Astrocyte (in vitro differentiated cells and primary cell): ENCODE data around the gene GORASP2. TPM values are rescaled to one million over a fixed set of nuclear protein-coding genes. Genes with fewer than 3 reads are reported as not detected.

ENCODE experiments used
- DNase-seq: peaks from one replicate; pipeline ENCODE4 v3.0.0-alpha.2; 2010; ENCODE audit warnings: low read depth
- FAIRE-seq: peaks from 2 replicates; lab custom pipeline; 2011; peaks lifted over from hg19 to GRCh38; lab: Jason Lieb, UNC
- H2AFZ ChIP-seq: 2 replicates; pipeline ENCODE4 v1.6.0; 2012; ENCODE audit warnings: low read depth, low read length, inconsistent platforms
- H3K27ac ChIP-seq: 2 replicates; pipeline ENCODE4 v1.5.1; 2011; ENCODE audit warnings: low read depth, low read length, inconsistent platforms
- H3K27me3 ChIP-seq: 2 replicates; pipeline ENCODE4 v1.6.0; 2011; ENCODE audit warnings: low read length, inconsistent platforms; ENCODE audit not compliant: insufficient read depth
- H3K36me3 ChIP-seq: 2 replicates; pipeline ENCODE4 v1.5.1; 2011; ENCODE audit warnings: low read length, inconsistent platforms; ENCODE audit not compliant: insufficient read depth
- H3K4me1 ChIP-seq: 2 replicates; pipeline ENCODE4 v1.5.1; 2011; ENCODE audit warnings: low read length, inconsistent platforms; ENCODE audit not compliant: insufficient read depth
- H3K4me2 ChIP-seq: 2 replicates; pipeline ENCODE4 v1.6.0; 2012; ENCODE audit warnings: low read length, inconsistent platforms
- H3K4me3 ChIP-seq: 2 replicates; pipeline ENCODE4 v1.5.1; 2011; ENCODE audit warnings: low read depth, mild to moderate bottlenecking, low read length, inconsistent platforms; ENCODE audit not compliant: insufficient read depth
- H3K79me2 ChIP-seq: 2 replicates; pipeline ENCODE4 v1.6.0; 2012; ENCODE audit warnings: mild to moderate bottlenecking, low read length, inconsistent platforms; ENCODE audit not compliant: insufficient read depth
- H3K9ac ChIP-seq: 2 replicates; pipeline ENCODE4 v1.6.0; 2012; ENCODE audit warnings: mild to moderate bottlenecking, low read length, inconsistent platforms
- H3K9me3 ChIP-seq: 2 replicates; pipeline ENCODE4 v1.5.1; 2012; ENCODE audit warnings: low read depth, mild to moderate bottlenecking, low read length, inconsistent platforms; ENCODE audit not compliant: insufficient read depth
- H4K20me1 ChIP-seq: 2 replicates; pipeline ENCODE4 v1.6.0; 2012; ENCODE audit warnings: low read length, inconsistent platforms; ENCODE audit not compliant: insufficient read depth
- H3K27ac Mint-ChIP-seq: one replicate; pipeline ENCODE4 v1.8.0; 2021; ENCODE audit warnings: mild to moderate bottlenecking, mixed read lengths; ENCODE audit not compliant: unreplicated experiment
- H3K27me3 Mint-ChIP-seq: one replicate; pipeline ENCODE4 v1.8.0; 2021; ENCODE audit warnings: low read depth, mixed read lengths; ENCODE audit not compliant: unreplicated experiment
- H3K36me3 Mint-ChIP-seq: one replicate; pipeline ENCODE4 v1.8.0; 2021; ENCODE audit warnings: low read depth, mixed read lengths; ENCODE audit not compliant: unreplicated experiment
- H3K4me1 Mint-ChIP-seq: one replicate; pipeline ENCODE4 v1.8.0; 2021; ENCODE audit warnings: low read depth, mixed read lengths; ENCODE audit not compliant: unreplicated experiment
- H3K4me3 Mint-ChIP-seq: one replicate; pipeline ENCODE4 v1.8.0; 2021; ENCODE audit warnings: mild to moderate bottlenecking, moderate library complexity, mixed read lengths; ENCODE audit not compliant: unreplicated experiment
- H3K9me3 Mint-ChIP-seq: one replicate; pipeline ENCODE4 v1.8.0; 2021; ENCODE audit warnings: mild to moderate bottlenecking, mixed read lengths; ENCODE audit not compliant: unreplicated experiment
- EZH2 ChIP-seq: IDR thresholded peaks from 2 replicates; pipeline ENCODE4 v1.6.1; 2012; ENCODE audit warnings: mild to moderate bottlenecking, low read length, inconsistent platforms; ENCODE audit not compliant: insufficient read depth
- total RNA-seq: library from RNA; stranded (reverse); gene quantifications from 2 replicates; pipeline ENCODE4 v1.2.1, GENCODE V29; 2021
- TF ChIP-seq, protein P1 (sequence below): IDR thresholded peaks from 2 replicates; pipeline ENCODE4 v1.5.1; 2011; ENCODE audit warnings: low read depth, mild to moderate bottlenecking, inconsistent platforms, low read length, moderate library complexity; ENCODE audit not compliant: insufficient read depth

The GORASP2 gene
- total RNA-seq, 1 donor from 2014 or later, result 116 TPM

DNA sequence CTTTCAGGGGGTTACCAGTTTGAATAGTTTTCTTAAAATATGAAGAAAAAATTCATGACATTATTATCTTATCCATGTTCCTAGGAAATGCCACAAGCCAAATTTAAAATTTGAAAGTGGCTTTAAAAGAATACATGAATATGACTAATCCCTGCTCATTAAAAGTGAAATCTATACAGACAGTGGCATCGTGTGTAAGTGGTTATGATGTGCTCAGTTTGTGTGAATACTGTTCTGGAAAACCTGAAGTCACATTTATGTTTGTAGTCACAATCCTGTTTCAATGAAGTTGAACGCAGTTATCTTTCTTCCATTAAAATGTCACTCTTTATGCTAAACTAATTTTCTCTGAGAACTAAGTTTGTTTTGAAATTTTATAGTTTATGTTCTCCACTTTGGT, 75.8 kb downstream of the GORASP2 start:
- no peak overlapping the region for H3K27ac ChIP-seq

DNA sequence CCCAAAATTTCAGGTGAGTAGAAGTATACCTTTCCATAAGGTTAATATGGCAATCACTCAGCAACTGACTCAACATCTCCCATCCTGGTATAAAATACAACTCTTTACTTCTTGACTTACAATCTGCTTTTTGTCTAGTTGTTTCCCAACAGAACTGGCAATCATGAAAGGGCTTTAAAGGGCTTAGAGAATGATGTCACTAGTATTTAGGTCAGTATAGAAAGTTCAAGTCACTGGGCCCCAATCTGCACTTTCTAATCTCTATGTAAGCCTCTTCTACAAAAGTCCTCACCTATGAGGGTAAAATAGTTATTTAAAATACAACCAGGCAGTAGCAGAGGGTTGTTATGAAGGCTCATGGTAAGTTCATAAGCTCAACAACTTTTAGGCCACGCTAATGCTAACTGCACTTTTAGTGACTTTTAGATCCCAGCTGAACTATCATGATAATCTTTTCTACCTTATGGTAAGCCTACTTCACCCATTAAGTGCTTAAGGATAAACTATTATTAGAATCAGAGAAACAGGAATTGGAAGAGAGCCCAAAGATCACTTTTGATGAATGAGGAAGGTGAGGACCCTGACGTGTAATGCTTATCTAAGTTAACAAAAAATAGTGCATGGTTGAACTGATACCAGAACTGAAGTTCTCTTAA, 79.6 kb downstream of the GORASP2 start:
- H3K9ac ChIP-seq, result no peak overlapping the region
- DNase-seq (no peak), FAIRE-seq (no peak)
- Mint-ChIP-seq H3K9me3 (no peaks in the 10 kb centered on the region), H3K4me1 (no peaks in the 10 kb centered on the region), H3K36me3 (peaks cover 14% of the 10 kb centered on the region), H3K27me3 (no peaks in the 10 kb centered on the region), H3K27ac (no peak overlapping the region), H3K4me3 (no peak overlapping the region)
- no peaks in the 10 kb centered on the region for H3K79me2 ChIP-seq
- H4K20me1 ChIP-seq, result no peaks in the 10 kb centered on the region
- TF ChIP-seq, protein P1, sequence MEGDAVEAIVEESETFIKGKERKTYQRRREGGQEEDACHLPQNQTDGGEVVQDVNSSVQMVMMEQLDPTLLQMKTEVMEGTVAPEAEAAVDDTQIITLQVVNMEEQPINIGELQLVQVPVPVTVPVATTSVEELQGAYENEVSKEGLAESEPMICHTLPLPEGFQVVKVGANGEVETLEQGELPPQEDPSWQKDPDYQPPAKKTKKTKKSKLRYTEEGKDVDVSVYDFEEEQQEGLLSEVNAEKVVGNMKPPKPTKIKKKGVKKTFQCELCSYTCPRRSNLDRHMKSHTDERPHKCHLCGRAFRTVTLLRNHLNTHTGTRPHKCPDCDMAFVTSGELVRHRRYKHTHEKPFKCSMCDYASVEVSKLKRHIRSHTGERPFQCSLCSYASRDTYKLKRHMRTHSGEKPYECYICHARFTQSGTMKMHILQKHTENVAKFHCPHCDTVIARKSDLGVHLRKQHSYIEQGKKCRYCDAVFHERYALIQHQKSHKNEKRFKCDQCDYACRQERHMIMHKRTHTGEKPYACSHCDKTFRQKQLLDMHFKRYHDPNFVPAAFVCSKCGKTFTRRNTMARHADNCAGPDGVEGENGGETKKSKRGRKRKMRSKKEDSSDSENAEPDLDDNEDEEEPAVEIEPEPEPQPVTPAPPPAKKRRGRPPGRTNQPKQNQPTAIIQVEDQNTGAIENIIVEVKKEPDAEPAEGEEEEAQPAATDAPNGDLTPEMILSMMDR, result no peak
- no peak for TF ChIP-seq EZH2
- H3K4me3 ChIP-seq, result no peak overlapping the region
- H3K4me1 ChIP-seq, result no peaks in the 10 kb centered on the region
- no peak overlapping the region for H3K4me2 ChIP-seq
- H3K36me3 ChIP-seq, result peaks cover 21% of the 10 kb centered on the region
- H3K9me3 ChIP-seq, result no peaks in the 10 kb centered on the region
- no peaks in the 10 kb centered on the region for H3K27me3 ChIP-seq
- no peak overlapping the region for H3K27ac ChIP-seq
- H2AFZ ChIP-seq, result no peak overlapping the region

More for the DNA sequence above, 75.8 kb downstream of the GORASP2 start:
- Histone ChIP-seq H3K9ac (no peak overlapping the region), H3K4me2 (no peak overlapping the region), H3K9me3 (no peaks in the 10 kb centered on the region), H3K27me3 (no peaks in the 10 kb centered on the region), H3K4me1 (no peaks in the 10 kb centered on the region), H4K20me1 (no peaks in the 10 kb centered on the region), H3K4me3 (no peak overlapping the region), H2AFZ (no peak overlapping the region), H3K79me2 (no peaks in the 10 kb centered on the region), H3K36me3 (peaks cover 24% of the 10 kb centered on the region)
- TF ChIP-seq, protein P1, result no peak
- TF ChIP-seq EZH2, result no peak
- no peak overlapping the region for H3K27ac Mint-ChIP-seq
- H3K4me1 Mint-ChIP-seq, result no peaks in the 10 kb centered on the region
- H3K27me3 Mint-ChIP-seq, result no peaks in the 10 kb centered on the region
- peak; percentile 23 for FAIRE-seq
- DNase-seq, result no peak
- H3K4me3 Mint-ChIP-seq, result no peak overlapping the region
- H3K36me3 Mint-ChIP-seq, result peaks cover 10% of the 10 kb centered on the region
- no peaks in the 10 kb centered on the region for H3K9me3 Mint-ChIP-seq

DNA sequence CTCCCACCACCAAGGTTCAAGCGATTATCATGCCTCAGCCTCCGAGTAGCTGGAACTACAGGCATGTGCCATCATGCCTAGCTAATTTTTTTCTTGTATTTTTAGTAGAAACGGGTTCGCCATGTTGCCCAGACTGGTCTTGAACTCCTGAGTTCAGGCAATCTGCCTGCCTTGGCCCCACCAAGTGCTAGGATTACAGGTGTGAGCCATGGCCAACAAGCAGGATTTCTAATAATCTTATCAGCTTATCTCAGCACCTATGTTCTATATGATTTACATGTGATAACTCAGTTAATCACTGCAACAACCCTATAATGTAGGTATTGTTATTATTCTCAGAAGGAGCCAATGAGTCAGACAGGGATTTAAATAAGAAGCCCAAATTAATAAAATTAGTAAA, 80.3 kb downstream of the GORASP2 start:
- H3K4me1 ChIP-seq, result no peaks in the 10 kb centered on the region
- no peak overlapping the region for H3K27ac ChIP-seq
- no peaks in the 10 kb centered on the region for H4K20me1 ChIP-seq
- H3K4me2 ChIP-seq, result no peak overlapping the region
- H3K36me3 ChIP-seq, result peaks cover 23% of the 10 kb centered on the region
- FAIRE-seq, result no peak
- no peaks in the 10 kb centered on the region for H3K27me3 ChIP-seq
- Mint-ChIP-seq H3K4me3 (no peak overlapping the region), H3K9me3 (no peaks in the 10 kb centered on the region), H3K27me3 (no peaks in the 10 kb centered on the region), H3K27ac (peak overlapping the region; percentile 19), H3K36me3 (peaks cover 15% of the 10 kb centered on the region), H3K4me1 (no peaks in the 10 kb centered on the region)
- no peak overlapping the region for H2AFZ ChIP-seq
- no peak overlapping the region for H3K9ac ChIP-seq
- no peak overlapping the region for H3K4me3 ChIP-seq
- no peak for TF ChIP-seq EZH2
- TF ChIP-seq, protein P1, result no peak
- no peak for DNase-seq
- no peaks in the 10 kb centered on the region for H3K9me3 ChIP-seq
- H3K79me2 ChIP-seq, result no peaks in the 10 kb centered on the region
